C4-2B (cell line): ENCODE data around the gene ELOF1.

Source experiments
- CTCF ChIP-seq: fragments of 450-650 bp; conservative IDR thresholded peaks from 2 replicates; pipeline ENCODE4 v1.5.1; 2017; ENCODE audit warnings: mild to moderate bottlenecking
- ZFX ChIP-seq: fragments of 450-650 bp; IDR thresholded peaks from 2 replicates; pipeline ENCODE4 v1.6.1; 2017

- TF ChIP-seq CTCF (no peak), ZFX (no peak)
Measured at GRCh38 chr19:11510444-11510843, 48.6 kb downstream of the ELOF1 start.
